Transverse colon (tissue), 4 donors: ENCODE measurements around the gene DNPEP. TPM values are rescaled to one million over a fixed set of nuclear protein-coding genes. Genes with fewer than 3 reads are reported as not detected.
A peak's percentile ranks its signal among the peaks of the same experiment; 100 is the strongest.

Source experiments
- DNase-seq: peaks from one replicate; pipeline ENCODE4 v3.0.0-alpha.2; 2019
- H3K27ac ChIP-seq, 4 donors: fragments of 200-600 bp; sonication (generic); 2 replicates each; pipeline ENCODE4 v1.5.1; 2016 to 2018; ENCODE audit warnings: inconsistent platforms in 4 of 4
- H3K27me3 ChIP-seq: fragments of 200-600 bp; sonication (generic); 2 replicates; pipeline ENCODE4 v1.5.1; 2017; ENCODE audit warnings: inconsistent platforms
- H3K36me3 ChIP-seq, 4 donors: fragments of 200-600 bp; sonication (generic); 2 replicates each; pipeline ENCODE4 v1.5.1; 2017 to 2019; ENCODE audit warnings: inconsistent platforms in 4 of 4
- H3K4me1 ChIP-seq, 4 donors: fragments of 200-600 bp; sonication (generic); 2 replicates each; pipeline ENCODE4 v1.5.1; 2017 to 2020; ENCODE audit warnings: inconsistent platforms in 4 of 4
- H3K4me3 ChIP-seq, 4 donors: fragments of 200-600 bp; sonication (generic); 1 replicate in 1 of 4; 2 replicates in 3 of 4; pipeline versions ENCODE4 v1.5.1 to v1.6.1; 2017 to 2019; ENCODE audit warnings: inconsistent platforms in 4 of 4
- H3K9me3 ChIP-seq, 2 donors: fragments of 200-600 bp; sonication (generic); 2 replicates each; pipeline ENCODE4 v1.5.1; 2017 to 2019; ENCODE audit warnings: inconsistent platforms in 2 of 2
- CTCF ChIP-seq, 5 experiments: fragments of 200-600 bp in 3 of 5; fragments of 450-650 bp in 2 of 5; sonication (generic) in 3 of 5; IDR thresholded peaks; 1 replicate in 2 of 5; 2 replicates in 3 of 5; pipeline ENCODE4 v1.5.1; 2016 to 2017; ENCODE audit warnings: antibody characterized with exemption in 5 of 5, inconsistent platforms in 3 of 5, mild to moderate bottlenecking in 2 of 5, moderate library complexity in 1 of 5
- EP300 ChIP-seq: sonication (generic); formaldehyde crosslinking; IDR thresholded peaks from one replicate; pipeline ENCODE4 v1.6.1; 2017; ENCODE audit warnings: antibody characterized with exemption, low read depth
- POLR2A ChIP-seq: fragments of 450-650 bp; IDR thresholded peaks from one replicate; pipeline ENCODE4 v1.6.1; 2016; ENCODE audit warnings: antibody characterized with exemption, mild to moderate bottlenecking, moderate library complexity
- POLR2AphosphoS5 ChIP-seq, 3 donors: sonication (generic); formaldehyde crosslinking; IDR thresholded peaks; one replicate each; pipeline ENCODE4 v1.6.1; 2016; ENCODE audit warnings: antibody characterized with exemption in 3 of 3
- WGBS, 2 donors: methylation state at CpG; one replicate each; pipeline ENCODE4 v1.1.5; 2018; ENCODE audit warnings: low coverage in 1 of 2; 5-methylcytosine and 5-hydroxymethylcytosine counted together
- in situ Hi-C, 4 donors: fragments of 200-750 bp; cut with MboI; loops; one replicate each; pipeline versions ENCODE4 v1.15.0 to v1.15.1; 2017; ENCODE audit warnings: low sequenced_read_pairs in 3 of 4, low pct_ligation_motif_present in 1 of 4, low pct_unique_long_range_greater_than_20kb in 1 of 4
- intact Hi-C: fragments of 100-400 bp; cut with DNase I; formaldehyde crosslinking; loops from one replicate; pipeline ENCODE4 v1.15.1; 2023; ENCODE audit warnings: low total_unique reads
- total RNA-seq, 4 donors: library from RNA; depleted of rRNA; stranded (reverse); fragments of >200 nt; gene quantifications; one replicate each; pipeline ENCODE4 v1.1.0, GENCODE V29; 2016

The DNPEP gene
- total RNA-seq, 4 donors from 2014 or later: 61.3 to 142 (median 104) TPM

- 58% methylated on average over 4 of the region's 4 CpGs; no CpG with 5 or more reads in 1 of the 2 donors for WGBS, 2 donors
- intact Hi-C loops: no loop called here
- in situ Hi-C loops: no loop called here
- no peak for DNase-seq
- no peak overlapping the region for H3K27ac ChIP-seq
- no peak overlapping the region for H3K4me3 ChIP-seq
- no peaks in the 10 kb centered on the region for H3K36me3 ChIP-seq
- H3K27me3 ChIP-seq: peaks cover 43% of the 10 kb centered on the region
- no peaks in the 10 kb centered on the region for H3K4me1 ChIP-seq
- no peaks in the 10 kb centered on the region for H3K9me3 ChIP-seq
- TF ChIP-seq POLR2AphosphoS5 (IDR thresholded peaks at IDR 0.05) (no peak), POLR2A (no peak), EP300 (no peak), CTCF (IDR thresholded peaks at IDR 0.05) (no peak)
These were observed 36.9 kb downstream of the DNPEP start for GRCh38 chr2:219350710-219351221.

DNA sequence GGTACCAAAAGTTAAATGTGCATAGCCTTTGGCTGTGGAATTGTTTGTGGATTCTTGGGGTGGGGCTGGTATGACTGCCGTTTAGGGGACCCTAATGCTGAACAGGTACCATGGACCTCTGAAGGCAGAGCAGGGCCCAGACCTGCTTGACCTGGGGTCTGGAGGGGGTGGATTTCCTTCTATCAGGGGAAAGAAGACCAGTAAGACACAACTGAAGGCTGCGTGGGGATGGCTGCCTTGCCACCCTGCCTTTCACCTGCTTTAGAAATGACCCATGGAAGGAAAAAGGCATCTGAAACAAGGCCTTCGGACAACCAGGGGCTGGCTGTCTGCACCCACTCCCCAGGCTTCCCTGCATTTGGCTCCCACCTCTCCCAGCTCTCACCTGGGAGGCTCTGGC, 37.5 kb downstream of the DNPEP start:
- WGBS, 2 donors: 69 to 77% methylated on average over 3 of the region's 3 CpGs
- H3K9me3 ChIP-seq: no peaks in the 10 kb centered on the region
- in situ Hi-C loops: no loop called here

DNA sequence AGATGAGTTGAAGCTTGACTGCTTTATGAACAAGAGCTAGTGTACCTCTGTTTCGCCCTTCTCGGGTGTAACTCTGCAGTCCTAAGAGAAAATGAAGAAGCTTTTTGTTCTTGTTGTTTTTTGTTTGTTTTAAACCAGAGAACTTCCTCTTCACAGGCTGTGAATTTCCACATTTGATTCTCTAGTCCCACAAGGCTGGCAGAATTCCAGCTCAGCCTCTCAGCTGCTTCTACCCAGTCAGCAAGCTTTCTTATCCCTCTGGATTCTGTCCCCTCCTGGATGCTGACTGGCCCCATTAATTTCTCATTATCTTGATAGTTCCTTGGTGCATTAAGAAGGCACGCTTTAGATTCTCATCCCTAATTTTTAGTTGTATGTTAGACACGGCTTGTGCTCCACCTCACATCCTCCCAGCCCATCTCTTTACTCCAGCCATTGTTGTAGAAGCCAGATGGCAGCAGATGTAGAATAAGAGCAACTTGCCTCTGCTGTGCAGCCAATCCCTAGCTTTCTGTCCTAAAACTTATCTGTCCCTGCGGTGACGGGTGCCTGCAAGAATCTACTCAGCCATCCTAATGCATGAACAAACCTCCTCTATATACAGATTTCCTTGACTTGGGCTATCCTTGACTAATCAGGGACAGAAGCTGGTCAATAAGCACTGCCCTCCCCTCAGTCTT, 42.8 kb downstream of the DNPEP start:
- intact Hi-C loops (loop anchor here (5.0 kb wide), 1 partner anchor 913 kb away; no protein-coding TSS in a partner anchor), in situ Hi-C loops (no loop called here)
- H3K27me3 ChIP-seq: peaks cover 4% of the 10 kb centered on the region
- H3K4me1 ChIP-seq: peaks cover 0 to 2% (median 0%) of the 10 kb centered on the region in 4 donors
- 34 to 40% methylated on average over 6 of the region's 6 CpGs for WGBS, 2 donors
- peak; percentile 38 for DNase-seq
- H3K27ac ChIP-seq: no peak overlapping the region
- H3K9me3 ChIP-seq: no peaks in the 10 kb centered on the region
- no peak overlapping the region for H3K4me3 ChIP-seq
- no peak for TF ChIP-seq CTCF (IDR thresholded peaks at IDR 0.05)
- TF ChIP-seq POLR2A: no peak
- TF ChIP-seq POLR2AphosphoS5 (IDR thresholded peaks at IDR 0.05): no peak
- TF ChIP-seq EP300: no peak
- no peaks in the 10 kb centered on the region for H3K36me3 ChIP-seq

More for the DNA sequence above, 37.5 kb downstream of the DNPEP start:
- H3K27me3 ChIP-seq: peaks cover 37% of the 10 kb centered on the region
- DNase-seq: no peak
- intact Hi-C loops: no loop called here
- no peaks in the 10 kb centered on the region for H3K36me3 ChIP-seq
- H3K4me1 ChIP-seq: no peaks in the 10 kb centered on the region
- TF ChIP-seq CTCF (IDR thresholded peaks at IDR 0.05) (no peak), POLR2A (no peak), POLR2AphosphoS5 (IDR thresholded peaks at IDR 0.05) (no peak), EP300 (no peak)
- H3K27ac ChIP-seq: no peak overlapping the region
- H3K4me3 ChIP-seq: no peak overlapping the region

DNA sequence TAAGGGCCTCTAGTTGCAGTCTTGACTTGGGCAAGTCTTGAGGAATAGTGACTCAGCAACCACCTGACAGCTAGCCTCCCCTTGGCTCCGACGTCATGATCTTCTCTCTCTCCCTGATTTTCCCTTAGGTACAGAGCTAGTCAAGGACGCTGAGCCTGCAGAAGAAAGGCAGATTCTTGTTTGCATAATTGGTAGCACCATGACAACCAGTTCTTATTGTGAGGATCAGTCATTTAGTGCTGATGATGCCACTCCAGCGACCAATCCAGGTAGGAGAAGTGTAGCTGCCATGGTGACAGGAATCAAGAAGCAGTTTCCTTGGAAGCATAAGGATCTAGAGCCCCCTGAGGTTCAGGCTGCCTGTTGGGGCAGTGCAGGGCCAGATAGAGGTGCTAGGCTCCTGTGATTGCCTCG, 52.3 kb downstream of the DNPEP start:
- Histone ChIP-seq H3K36me3 (no peaks in the 10 kb centered on the region), H3K27me3 (peaks cover 74% of the 10 kb centered on the region), H3K4me3 (no peak overlapping the region), H3K9me3 (no peaks in the 10 kb centered on the region), H3K4me1 (no peaks in the 10 kb centered on the region), H3K27ac (no peak overlapping the region)
- WGBS, 2 donors: 55 to 60% methylated on average over 1 to 5 of the region's 5 CpGs
- intact Hi-C loops: no loop called here
- no peak for DNase-seq
- TF ChIP-seq POLR2AphosphoS5 (IDR thresholded peaks at IDR 0.05) (no peak), EP300 (no peak), CTCF (IDR thresholded peaks at IDR 0.05) (no peak)
- in situ Hi-C loops: no loop called here
